Measurements from ENCODE around the gene SLC9C2. TPM values are rescaled to one million over a fixed set of nuclear protein-coding genes. Genes with fewer than 3 reads are reported as not detected.
"Not testable (repeated sequence)": the region's sequence is repeated elsewhere in the genome, so short reads cannot be mapped to it uniquely, and the experiment has no call there.

The SLC9C2 gene
- total RNA-seq, 1 donor from 2014 or later, result 1.2 TPM

GRCh38 chr1:173608503-173609216 lies 5.8 kb upstream of the SLC9C2 start:
- no peak for TF ChIP-seq CTCF (IDR thresholded peaks at IDR 0.05; ENCODE audit: unreplicated experiment)
- Mint-ChIP-seq H3K27ac (no peak overlapping the region), H3K4me1 (peaks cover 3% of the 10 kb centered on the region), H3K36me3 (no peaks in the 10 kb centered on the region), H3K27me3 (ENCODE audit: low read depth) (no peaks in the 10 kb centered on the region), H3K9me3 (peaks cover 23% of the 10 kb centered on the region), H3K4me3 (no peak overlapping the region)
- DNase-seq (ENCODE audit: low spot score in 2 of 2, unreplicated experiment in 2 of 2), result no peak

- no peak overlapping the region for H3K4me3 Mint-ChIP-seq
- no peaks in the 10 kb centered on the region for H3K36me3 Mint-ChIP-seq
- no peak overlapping the region for H3K27ac Mint-ChIP-seq
- no peak for TF ChIP-seq CTCF (IDR thresholded peaks at IDR 0.05; ENCODE audit: unreplicated experiment)
- H3K4me1 Mint-ChIP-seq, result peaks cover 13% of the 10 kb centered on the region
- H3K9me3 Mint-ChIP-seq, result no peaks in the 10 kb centered on the region
- no peaks in the 10 kb centered on the region for H3K27me3 Mint-ChIP-seq (ENCODE audit: low read depth)
- no peak for DNase-seq (ENCODE audit: low spot score in 2 of 2, unreplicated experiment in 2 of 2)
Observed at GRCh38 chr1:173601588-173601987, 1.3 kb downstream of the SLC9C2 start.

GRCh38 chr1:173596097-173596825 lies 6.6 kb downstream of the SLC9C2 start:
- no peak overlapping the region for H3K4me3 Mint-ChIP-seq
- H3K36me3 Mint-ChIP-seq, result no peaks in the 10 kb centered on the region
- DNase-seq (ENCODE audit: low spot score in 2 of 2, unreplicated experiment in 2 of 2), result no peak
- H3K9me3 Mint-ChIP-seq, result peaks cover 23% of the 10 kb centered on the region
- H3K4me1 Mint-ChIP-seq, result no peaks in the 10 kb centered on the region
- no peak overlapping the region for H3K27ac Mint-ChIP-seq
- H3K27me3 Mint-ChIP-seq (ENCODE audit: low read depth), result no peaks in the 10 kb centered on the region
- TF ChIP-seq CTCF (IDR thresholded peaks at IDR 0.05; ENCODE audit: unreplicated experiment), result no peak

GRCh38 chr1:173591138-173591537 lies 11.7 kb downstream of the SLC9C2 start:
- not testable (repeated sequence) for H3K36me3 Mint-ChIP-seq

GRCh38 chr1:173590557-173590956 lies 12.3 kb downstream of the SLC9C2 start:
- Mint-ChIP-seq H3K4me3 (no peak overlapping the region), H3K27me3 (ENCODE audit: low read depth) (no peaks in the 10 kb centered on the region), H3K27ac (no peak overlapping the region), H3K4me1 (no peaks in the 10 kb centered on the region), H3K36me3 (no peaks in the 10 kb centered on the region), H3K9me3 (peaks cover 18% of the 10 kb centered on the region)
- no peak for DNase-seq (ENCODE audit: low spot score in 2 of 2, unreplicated experiment in 2 of 2)
- no peak for TF ChIP-seq CTCF (IDR thresholded peaks at IDR 0.05; ENCODE audit: unreplicated experiment)

More at GRCh38 chr1:173591138-173591537, 11.7 kb downstream of the SLC9C2 start:
- not testable (repeated sequence) for H3K27ac Mint-ChIP-seq; H3K27me3 Mint-ChIP-seq (ENCODE audit: low read depth); H3K4me1 Mint-ChIP-seq; H3K4me3 Mint-ChIP-seq; DNase-seq (ENCODE audit: low spot score in 2 of 2, unreplicated experiment in 2 of 2)
- peaks cover 22% of the 10 kb centered on the region for H3K9me3 Mint-ChIP-seq

- peaks cover 4% of the 10 kb centered on the region for H3K27me3 Mint-ChIP-seq (ENCODE audit: low read depth)
Observed at GRCh38 chr1:173581383-173582079, 21.3 kb downstream of the SLC9C2 start.

More at GRCh38 chr1:173581383-173582079, 21.3 kb downstream of the SLC9C2 start:
- no peak for DNase-seq (ENCODE audit: low spot score in 2 of 2, unreplicated experiment in 2 of 2)
- no peak for TF ChIP-seq CTCF (IDR thresholded peaks at IDR 0.05; ENCODE audit: unreplicated experiment)
- Mint-ChIP-seq H3K4me1 (no peaks in the 10 kb centered on the region), H3K27ac (no peak overlapping the region), H3K36me3 (no peaks in the 10 kb centered on the region), H3K4me3 (no peak overlapping the region), H3K9me3 (no peaks in the 10 kb centered on the region)

Data from mesothelial cell of epicardium (in vitro differentiated cells).